Activated CD4-positive, alpha-beta T cell treated with anti-CD3 and anti-CD28 coated beads, Interleukin-2, amount 10 ng/mL, durations not matched to agents 24 days and 14 days (primary cell): ENCODE measurements around the gene ALKBH2. TPM values are rescaled to one million over a fixed set of nuclear protein-coding genes. Genes with fewer than 3 reads are reported as not detected.
"Not testable (repeated sequence)": the region's sequence is repeated elsewhere in the genome, so short reads cannot be mapped to it uniquely, and the experiment has no call there.

Source experiments
- DNase-seq: peaks from one replicate; pipeline ENCODE4 v3.0.0; 2022
- H3K27ac Mint-ChIP-seq: one replicate; pipeline ENCODE4 v1.8.0; 2022; ENCODE audit warnings: mild to moderate bottlenecking, mixed read lengths
- H3K27me3 Mint-ChIP-seq: one replicate; pipeline ENCODE4 v1.8.0; 2022; ENCODE audit warnings: mixed read lengths
- H3K36me3 Mint-ChIP-seq: one replicate; pipeline ENCODE4 v1.8.0; 2022; ENCODE audit warnings: low read depth, mild to moderate bottlenecking, mixed read lengths
- H3K4me1 Mint-ChIP-seq: one replicate; pipeline ENCODE4 v1.8.0; 2021; ENCODE audit warnings: mixed read lengths
- H3K4me3 Mint-ChIP-seq: one replicate; pipeline ENCODE4 v1.8.0; 2022; ENCODE audit warnings: mild to moderate bottlenecking, moderate library complexity, mixed read lengths
- H3K9me3 Mint-ChIP-seq: one replicate; pipeline ENCODE4 v1.8.0; 2021; ENCODE audit warnings: mixed read lengths
- intact Hi-C: fragments of 100-400 bp; cut with micrococcal nuclease; formaldehyde crosslinking; loops from one replicate; pipeline ENCODE4 v1.15.1; 2023
- total RNA-seq: library from RNA; stranded (reverse); gene quantifications from 2 replicates; pipeline ENCODE4 v1.2.3, GENCODE V29; 2022

ALKBH2 gene
- total RNA-seq, 1 donor from 2014 or later: 44.8 TPM

DNA sequence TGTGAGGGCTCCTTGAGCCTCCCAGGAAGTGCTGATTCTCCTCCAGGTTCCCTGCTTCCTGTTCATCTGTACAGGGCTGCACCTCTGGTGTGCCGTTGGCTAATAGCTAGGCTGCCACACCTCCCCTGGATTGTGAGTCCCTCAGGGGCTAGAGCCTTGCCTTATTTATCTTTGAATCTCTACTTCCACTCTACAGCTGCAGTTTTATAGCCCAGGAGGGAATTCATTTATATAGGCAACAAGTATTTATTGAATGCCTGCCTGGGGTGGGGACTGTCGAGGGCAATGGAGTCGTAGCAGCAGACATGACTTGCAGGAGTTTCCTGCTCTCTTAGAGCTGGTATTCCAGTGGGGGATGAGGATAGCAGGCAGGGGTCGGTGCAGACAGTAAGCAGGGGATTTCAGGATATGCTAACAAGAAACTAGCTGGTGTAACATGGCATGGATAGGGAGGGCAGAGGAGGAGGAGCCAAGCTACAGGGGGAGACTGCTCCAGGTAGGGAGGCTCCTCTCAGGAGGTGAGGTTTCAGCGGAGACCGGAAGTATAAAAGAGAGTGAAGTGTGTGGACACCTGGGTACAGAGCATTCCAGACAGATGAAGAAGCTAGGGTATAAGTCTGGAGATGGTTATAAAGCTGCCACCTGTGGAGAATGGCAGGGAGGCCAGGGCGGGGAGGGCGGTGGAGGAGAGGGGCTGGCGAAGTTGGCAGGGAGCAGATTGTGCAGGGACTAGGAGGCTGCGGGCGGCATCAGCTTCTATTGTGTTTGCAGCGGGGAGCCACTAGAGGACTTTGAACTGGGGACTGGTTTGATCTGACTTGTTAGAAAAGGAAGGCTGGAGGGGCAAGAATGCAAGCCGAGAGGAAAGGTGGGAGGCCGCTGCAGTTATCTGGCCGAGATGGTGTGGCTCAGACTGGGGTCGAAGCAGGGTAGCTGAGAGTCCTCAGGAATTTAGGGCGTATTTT is 23.7 kb downstream of the ALKBH2 start:
- Mint-ChIP-seq H3K27me3 (no peaks in the 10 kb centered on the region), H3K4me3 (no peak overlapping the region), H3K9me3 (no peaks in the 10 kb centered on the region), H3K4me1 (no peaks in the 10 kb centered on the region), H3K36me3 (peaks cover 9% of the 10 kb centered on the region), H3K27ac (no peak overlapping the region)
- intact Hi-C loops: no loop called here
- no peak for DNase-seq

DNA sequence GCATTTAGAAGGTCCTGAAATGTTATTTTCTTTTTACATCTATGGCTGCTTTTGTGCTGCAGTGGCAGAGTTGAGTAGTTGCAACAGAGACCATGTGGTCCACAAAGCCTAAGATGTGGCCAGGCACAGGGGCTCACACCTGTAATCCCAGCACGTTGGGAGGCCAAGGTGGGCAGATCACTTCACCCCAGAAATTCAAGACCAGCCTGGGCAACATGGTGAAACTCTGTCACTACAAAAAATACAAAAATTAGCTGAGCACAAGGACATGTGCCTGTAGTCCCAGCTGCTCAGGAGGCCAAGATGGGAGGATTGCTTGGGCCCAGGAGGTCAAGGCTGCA is 27.4 kb downstream of the ALKBH2 start:
- H3K27ac Mint-ChIP-seq: no peak overlapping the region

DNA sequence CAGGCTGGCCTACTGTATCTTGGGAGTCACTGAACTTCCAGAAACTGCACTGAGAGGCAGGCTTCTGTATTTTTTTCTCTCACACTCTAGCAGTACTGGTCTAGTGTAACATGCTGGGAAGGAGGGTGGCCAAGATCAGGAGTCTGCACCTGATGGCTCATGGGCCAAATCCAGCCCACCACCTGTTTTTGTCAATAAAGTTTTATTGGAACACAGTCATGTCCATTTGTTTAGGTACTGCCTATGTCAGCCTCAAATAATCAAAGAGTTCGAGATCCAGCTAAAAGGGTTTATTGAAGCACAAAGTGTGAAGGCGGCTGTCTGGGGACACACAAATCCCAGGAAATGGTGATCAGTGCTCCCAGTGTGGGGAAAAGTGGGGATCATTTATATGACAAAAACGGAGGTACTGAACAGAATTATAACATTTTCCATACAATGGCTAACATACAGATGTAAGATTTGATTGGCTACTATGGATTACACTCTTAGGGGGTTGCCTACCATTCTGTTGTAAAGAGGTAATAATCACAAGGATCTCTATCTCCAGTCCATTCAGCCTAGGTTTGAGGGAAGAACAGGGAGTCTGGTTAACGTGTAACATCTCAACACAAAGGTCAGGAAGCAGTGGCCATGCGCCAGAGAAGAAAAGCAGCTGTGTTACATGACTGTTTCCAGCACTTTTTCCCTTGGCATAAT is 28.0 kb downstream of the ALKBH2 start:
- Mint-ChIP-seq H3K4me3 (no peak overlapping the region), H3K27me3 (no peaks in the 10 kb centered on the region), H3K36me3 (peaks cover 3% of the 10 kb centered on the region), H3K9me3 (no peaks in the 10 kb centered on the region), H3K4me1 (peaks cover 4% of the 10 kb centered on the region), H3K27ac (no peak overlapping the region)
- no peak for DNase-seq
- intact Hi-C loops: no loop called here

More for the DNA sequence above, 27.4 kb downstream of the ALKBH2 start:
- no peaks in the 10 kb centered on the region for H3K27me3 Mint-ChIP-seq
- DNase-seq: no peak
- peaks cover 4% of the 10 kb centered on the region for H3K4me1 Mint-ChIP-seq
- no peaks in the 10 kb centered on the region for H3K9me3 Mint-ChIP-seq
- peaks cover 3% of the 10 kb centered on the region for H3K36me3 Mint-ChIP-seq
- H3K4me3 Mint-ChIP-seq: no peak overlapping the region
- intact Hi-C loops: no loop called here

DNA sequence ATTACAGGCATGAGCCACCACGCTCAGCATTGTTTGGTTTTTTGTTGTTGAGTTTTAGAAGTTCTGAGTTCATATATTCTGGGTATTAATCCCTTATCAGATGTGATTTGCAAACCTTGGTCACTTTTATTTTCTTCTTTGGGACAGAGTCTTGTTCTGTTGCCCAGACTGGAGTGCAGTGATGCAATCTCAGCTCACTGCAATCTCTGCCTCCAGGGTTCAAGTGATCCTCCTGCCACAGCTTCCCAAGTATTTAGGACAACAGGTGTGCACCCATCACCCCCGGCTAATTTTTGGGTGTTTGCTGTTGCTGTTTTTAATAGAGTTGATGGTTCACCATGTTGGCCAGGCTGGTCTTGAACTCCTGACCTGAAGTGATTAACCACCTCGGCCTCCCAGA is 29.1 kb downstream of the ALKBH2 start:
- H3K4me3 Mint-ChIP-seq: no peak overlapping the region
- intact Hi-C loops: no loop called here
- no peak overlapping the region for H3K27ac Mint-ChIP-seq
- H3K36me3 Mint-ChIP-seq: peaks cover 3% of the 10 kb centered on the region
- no peaks in the 10 kb centered on the region for H3K27me3 Mint-ChIP-seq
- no peaks in the 10 kb centered on the region for H3K9me3 Mint-ChIP-seq
- DNase-seq: no peak
- H3K4me1 Mint-ChIP-seq: peaks cover 4% of the 10 kb centered on the region

DNA sequence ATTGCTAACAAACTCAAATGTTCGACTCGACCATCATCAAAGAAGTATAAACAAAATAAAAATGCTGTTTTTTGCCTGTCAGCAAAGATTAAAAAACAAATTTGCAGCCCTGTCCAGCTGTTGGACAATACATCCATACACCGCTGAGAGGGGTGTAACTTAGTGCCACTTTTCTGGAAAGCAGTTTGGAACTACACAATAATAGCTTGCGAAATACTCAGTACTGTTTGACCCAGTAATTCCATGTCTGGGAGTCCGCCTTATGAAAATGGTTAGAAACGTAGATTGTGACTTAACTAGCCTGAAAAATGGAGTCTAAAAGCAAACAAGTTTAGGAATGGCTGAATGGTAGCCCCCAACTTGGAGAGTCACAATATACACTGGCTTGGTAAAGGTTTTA is 34.5 kb downstream of the ALKBH2 start:
- H3K9me3 Mint-ChIP-seq: no peaks in the 10 kb centered on the region
- DNase-seq: no peak
- intact Hi-C loops: no loop called here
- no peak overlapping the region for H3K4me3 Mint-ChIP-seq
- H3K27ac Mint-ChIP-seq: no peak overlapping the region
- H3K36me3 Mint-ChIP-seq: peaks cover 3% of the 10 kb centered on the region
- H3K27me3 Mint-ChIP-seq: no peaks in the 10 kb centered on the region
- peaks cover 4% of the 10 kb centered on the region for H3K4me1 Mint-ChIP-seq

DNA sequence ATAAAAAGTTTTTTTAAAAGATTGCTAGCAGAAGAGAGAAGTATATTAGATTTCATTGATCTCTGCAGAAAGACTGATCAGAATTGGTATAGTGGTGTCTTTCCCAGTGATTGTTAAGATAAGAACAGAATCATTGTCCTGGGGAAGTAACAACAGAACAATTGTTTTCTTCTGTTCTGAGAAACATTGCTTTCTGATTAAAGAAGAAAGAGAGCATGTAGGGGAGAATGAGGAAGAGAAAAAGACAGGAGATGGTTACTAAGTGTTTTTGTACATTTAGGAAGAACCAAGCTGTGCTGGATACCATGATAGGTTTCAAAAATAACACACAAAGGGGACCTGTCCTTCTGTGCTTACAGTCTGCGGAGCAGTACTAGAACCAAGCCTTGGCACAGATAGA is 35.9 kb downstream of the ALKBH2 start:
- intact Hi-C loops: no loop called here
- Mint-ChIP-seq H3K9me3 (no peaks in the 10 kb centered on the region), H3K27me3 (no peaks in the 10 kb centered on the region), H3K27ac (no peak overlapping the region), H3K4me1 (peaks cover 4% of the 10 kb centered on the region), H3K4me3 (no peak overlapping the region), H3K36me3 (no peaks in the 10 kb centered on the region)
- DNase-seq: no peak

DNA sequence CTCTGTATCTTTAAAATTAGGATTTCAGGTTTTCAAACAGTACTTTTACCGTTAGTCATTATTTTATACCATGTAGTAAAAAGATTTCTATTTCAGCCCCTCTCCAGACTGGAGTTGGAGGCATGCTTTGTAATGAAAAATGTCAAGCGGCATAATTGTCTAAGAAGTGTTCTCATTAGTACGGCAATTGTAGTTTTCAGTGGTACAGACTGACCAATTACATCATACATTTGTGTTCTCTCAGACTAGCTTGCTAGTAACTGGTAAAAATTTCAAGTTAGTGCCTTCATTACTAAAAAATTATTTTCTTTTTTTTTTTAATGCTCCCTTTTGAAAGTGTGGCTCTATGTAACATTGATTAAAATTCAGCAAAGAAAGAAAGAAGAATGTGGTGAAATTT is 36.4 kb downstream of the ALKBH2 start:
- no peak for DNase-seq
- Mint-ChIP-seq H3K9me3 (no peaks in the 10 kb centered on the region), H3K4me1 (peaks cover 8% of the 10 kb centered on the region), H3K4me3 (no peak overlapping the region), H3K27ac (no peak overlapping the region), H3K27me3 (no peaks in the 10 kb centered on the region), H3K36me3 (peaks cover 4% of the 10 kb centered on the region)
- intact Hi-C loops: no loop called here

DNA sequence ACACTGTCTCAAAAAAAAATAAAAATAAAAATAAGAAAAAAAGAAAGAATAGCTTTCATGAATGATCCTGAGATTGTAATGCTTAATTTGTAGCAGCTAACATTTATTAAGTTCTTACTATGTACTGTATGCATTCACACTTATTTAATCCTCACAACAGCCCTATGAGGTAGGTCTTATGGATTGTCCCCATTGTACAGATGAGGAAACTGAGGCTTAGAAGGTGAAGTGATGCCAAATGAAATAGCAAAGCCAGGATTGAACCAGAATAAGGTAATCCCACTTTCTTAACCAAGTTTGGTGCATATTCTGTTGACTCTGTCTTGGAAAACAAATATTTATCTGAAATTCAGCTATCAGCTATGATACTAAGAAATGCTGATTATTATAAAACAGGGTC is 38.8 kb downstream of the ALKBH2 start:
- Mint-ChIP-seq H3K9me3 (no peaks in the 10 kb centered on the region), H3K36me3 (peaks cover 4% of the 10 kb centered on the region), H3K4me3 (no peak overlapping the region), H3K27me3 (no peaks in the 10 kb centered on the region), H3K27ac (no peak overlapping the region), H3K4me1 (peaks cover 8% of the 10 kb centered on the region)
- no peak for DNase-seq
- intact Hi-C loops: loop anchor here (5.0 kb wide), 2 partner anchors 252 to 422 kb away; partner anchors contain the start of gene SELPLG

DNA sequence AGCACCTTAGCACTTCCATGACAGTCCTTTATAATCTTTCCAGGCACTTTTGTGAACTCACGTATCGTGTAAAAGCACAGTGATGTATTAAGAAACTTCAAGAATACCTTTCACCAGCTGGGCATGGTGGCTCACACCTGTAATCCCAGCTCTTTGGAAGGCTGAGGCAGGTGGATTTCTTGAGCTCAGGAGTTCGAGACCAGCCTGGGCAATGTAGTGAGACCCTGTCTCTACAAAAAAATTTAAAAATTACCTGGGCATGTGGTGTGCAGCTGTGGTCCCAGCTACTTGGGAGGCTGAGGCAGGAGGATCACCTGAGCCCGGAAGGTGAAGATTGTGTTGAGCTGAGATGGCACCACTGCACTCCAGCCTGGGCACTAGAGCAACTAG is 39.2 kb downstream of the ALKBH2 start:
- H3K27me3 Mint-ChIP-seq, DNase-seq, H3K4me1 Mint-ChIP-seq, H3K36me3 Mint-ChIP-seq, H3K9me3 Mint-ChIP-seq: not testable (repeated sequence)
- Mint-ChIP-seq H3K4me3 (peak overlapping the region; percentile 86), H3K27ac (peak overlapping the region; percentile 95)
- intact Hi-C loops: loop anchor here (5.0 kb wide), 2 partner anchors 252 to 422 kb away; partner anchors contain the start of gene SELPLG

DNA sequence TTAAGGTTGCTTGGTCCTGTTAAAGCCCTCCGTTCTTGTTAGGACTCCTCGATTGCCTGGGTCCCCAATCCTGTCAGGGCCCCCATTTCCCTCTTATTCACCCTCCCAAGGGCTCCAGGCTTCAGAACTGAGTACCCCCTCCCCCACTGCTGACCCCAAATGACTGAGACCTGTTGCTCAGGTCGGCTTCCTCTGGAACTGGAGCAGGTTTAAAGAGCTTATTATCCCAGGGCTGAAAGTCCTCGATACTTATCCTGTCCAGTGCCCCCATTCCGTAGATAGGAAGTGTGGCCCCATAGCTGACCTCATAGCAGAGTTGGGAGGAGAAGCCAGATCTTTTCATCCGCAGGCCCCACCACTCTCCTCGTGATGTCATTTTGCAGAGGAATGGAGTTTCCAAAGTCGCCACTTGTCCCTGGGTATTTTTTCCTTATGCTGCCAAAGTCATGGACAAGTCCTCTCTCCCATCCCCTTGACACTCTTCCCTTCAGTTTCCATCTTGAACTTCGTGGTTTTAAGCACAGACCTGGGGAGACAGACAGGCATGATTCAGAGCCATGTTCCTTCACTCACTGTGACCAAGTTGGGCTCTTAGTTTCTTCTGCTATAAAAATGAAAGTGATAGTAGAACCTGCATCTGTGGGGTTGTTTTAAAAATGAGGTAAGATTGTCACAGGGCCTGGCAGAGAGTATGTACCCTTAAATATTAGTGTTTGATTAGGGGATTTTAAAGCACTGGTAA is 39.7 kb downstream of the ALKBH2 start:
- Mint-ChIP-seq H3K36me3 (peaks cover 4% of the 10 kb centered on the region), H3K27me3 (no peaks in the 10 kb centered on the region), H3K4me1 (peaks cover 8% of the 10 kb centered on the region), H3K4me3 (peak overlapping the region; percentile 86), H3K27ac (peak overlapping the region; percentile 95), H3K9me3 (no peaks in the 10 kb centered on the region)
- peak; percentile 82 for DNase-seq
- intact Hi-C loops: loop anchor here (2.0 to 5.0 kb wide), 4 partner anchors 197 to 493 kb away; partner anchors contain the start of genes SART3, SELPLG and SSH1

DNA sequence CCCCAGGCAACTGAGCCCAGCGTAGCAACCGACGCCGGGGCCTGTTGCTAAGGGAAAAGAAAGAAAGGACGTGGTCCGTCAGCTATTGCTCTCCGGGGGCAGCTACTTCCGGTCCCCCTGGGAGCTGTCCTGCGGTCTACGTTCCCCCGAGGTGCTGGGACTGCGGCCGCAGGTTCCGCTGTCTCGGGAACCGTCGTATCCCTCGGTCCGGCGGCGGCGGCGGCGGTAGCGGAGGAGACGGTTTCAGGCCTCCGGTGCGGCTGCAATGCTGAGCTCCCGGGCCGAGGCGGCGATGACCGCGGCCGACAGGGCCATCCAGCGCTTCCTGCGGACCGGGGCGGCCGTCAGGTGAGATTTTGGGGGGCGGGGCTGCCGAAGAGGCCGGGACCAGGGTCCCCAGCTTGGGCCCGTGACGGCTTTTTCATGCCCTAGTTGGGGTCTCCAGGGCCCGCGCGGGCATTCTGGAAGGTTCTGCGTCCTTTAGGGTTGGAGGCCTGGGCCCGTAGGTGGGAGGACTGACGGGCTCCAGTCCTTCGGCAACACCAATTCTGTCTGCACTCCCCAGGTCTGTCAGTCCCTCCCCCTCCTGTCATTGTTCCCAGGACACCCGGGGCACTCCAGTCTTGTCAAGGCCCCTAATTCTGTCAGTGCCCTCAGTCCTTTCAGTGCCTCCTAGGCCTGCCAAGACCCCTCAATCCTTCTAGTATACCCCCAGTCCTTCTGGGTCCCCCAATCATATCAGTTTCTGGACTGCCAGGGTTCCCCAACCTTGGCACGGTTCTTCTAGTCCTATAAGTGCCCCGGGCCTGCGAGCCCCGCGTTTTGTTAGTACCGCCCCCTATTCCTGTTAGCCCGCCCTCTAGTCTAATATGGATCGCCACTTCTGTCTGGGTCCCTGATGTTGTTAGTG is 40.6 kb downstream of the ALKBH2 start, which contains the start of gene USP30:
TSS of gene USP30 (plus strand) at position 163 of the 910 bp plus-strand sequence. CDS start at position 266, 103 bp downstream.
- Mint-ChIP-seq H3K4me3 (peak within 1 kb of the TSS; percentile 86), H3K27me3 (no peaks in the 10 kb centered on the region), H3K27ac (peak within 1 kb of the TSS; percentile 95), H3K36me3 (peaks cover 4% of the 10 kb centered on the region), H3K9me3 (no peaks in the 10 kb centered on the region), H3K4me1 (peaks cover 8% of the 10 kb centered on the region)
- intact Hi-C loops: loop anchor here (1.0 to 5.0 kb wide), 5 partner anchors 41 to 492 kb away; partner anchors contain the start of genes ALKBH2, SART3, SELPLG and SSH1
- peak; percentile 95 for DNase-seq

DNA sequence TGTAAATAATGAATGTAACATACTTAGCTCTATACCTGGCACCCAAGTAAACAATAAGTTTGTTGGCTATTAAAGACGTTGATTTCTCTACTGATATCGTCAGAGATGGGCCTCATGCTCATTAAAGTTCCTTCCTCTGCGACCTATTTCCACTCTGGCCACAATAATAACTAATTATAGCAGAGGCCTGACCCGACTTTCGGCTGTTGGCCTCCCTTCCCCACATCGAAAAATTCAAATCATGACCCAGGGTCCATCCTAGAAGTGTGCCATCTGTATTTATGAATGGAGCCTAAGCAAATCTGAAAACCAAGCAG is 41.2 kb downstream of the ALKBH2 start:
- no peak for DNase-seq
- H3K27ac Mint-ChIP-seq: peak overlapping the region; percentile 95
- peak overlapping the region; percentile 86 for H3K4me3 Mint-ChIP-seq
- peaks cover 8% of the 10 kb centered on the region for H3K4me1 Mint-ChIP-seq
- intact Hi-C loops: loop anchor here (1.0 to 5.0 kb wide), 5 partner anchors 41 to 491 kb away; partner anchors contain the start of genes ALKBH2, SART3, SELPLG and SSH1
- no peaks in the 10 kb centered on the region for H3K9me3 Mint-ChIP-seq
- H3K36me3 Mint-ChIP-seq: peaks cover 4% of the 10 kb centered on the region
- no peaks in the 10 kb centered on the region for H3K27me3 Mint-ChIP-seq

DNA sequence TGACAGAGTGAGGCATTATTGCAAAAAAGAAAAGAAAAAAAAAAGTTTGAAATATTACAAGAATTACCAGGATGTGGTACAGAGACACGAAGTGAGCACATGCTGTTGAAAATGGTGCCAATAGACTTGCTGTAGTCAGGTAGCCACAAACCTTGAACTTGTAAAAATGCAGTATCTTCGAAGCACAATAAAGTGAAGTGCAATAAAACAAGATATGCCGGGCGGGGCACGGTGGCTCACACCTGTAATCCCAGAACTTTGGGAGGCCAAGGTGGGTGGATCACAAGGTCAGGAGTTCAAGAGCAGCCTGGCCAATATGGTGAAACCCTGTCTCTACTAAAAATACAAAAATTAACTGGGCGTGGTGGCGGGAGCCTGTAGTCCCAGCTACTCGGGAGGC is 43.5 kb downstream of the ALKBH2 start:
- not testable (repeated sequence) for H3K27me3 Mint-ChIP-seq, H3K4me3 Mint-ChIP-seq, H3K36me3 Mint-ChIP-seq, H3K27ac Mint-ChIP-seq, DNase-seq, H3K9me3 Mint-ChIP-seq, H3K4me1 Mint-ChIP-seq
- intact Hi-C loops: loop anchor here (5.0 kb wide), 2 partner anchors 247 to 417 kb away; partner anchors contain the start of gene SELPLG
